ENCODE measurements around the gene CCDC14. TPM values are rescaled to one million over a fixed set of nuclear protein-coding genes. Genes with fewer than 3 reads are reported as not detected.

CCDC14 gene
- total RNA-seq, 1 donor from 2014 or later: 41.4 TPM

GRCh38 chr3:123935830-123936229 is 25.2 kb downstream of the CCDC14 start:
- no peak for TF ChIP-seq CTCF (conservative IDR thresholded peaks at IDR 0.05; ENCODE audit: low read depth, low read length)
- DNase-seq (ENCODE audit: low read depth): no peak
- no peak overlapping the region for H3K4me3 ChIP-seq (ENCODE audit: low read depth, low read length)

GRCh38 chr3:123934250-123934649 is 26.8 kb downstream of the CCDC14 start:
- no peak overlapping the region for H3K4me3 ChIP-seq (ENCODE audit: low read depth, low read length)
- no peak for DNase-seq (ENCODE audit: low read depth)
- no peak for TF ChIP-seq CTCF (conservative IDR thresholded peaks at IDR 0.05; ENCODE audit: low read depth, low read length)

GRCh38 chr3:123930445-123930844 is 30.6 kb downstream of the CCDC14 start:
- TF ChIP-seq CTCF (conservative IDR thresholded peaks at IDR 0.05; ENCODE audit: low read depth, low read length): no peak
- DNase-seq (ENCODE audit: low read depth): no peak
- H3K4me3 ChIP-seq (ENCODE audit: low read depth, low read length): no peak overlapping the region

GRCh38 chr3:123929325-123929724 is 31.7 kb downstream of the CCDC14 start:
- TF ChIP-seq CTCF (conservative IDR thresholded peaks at IDR 0.05; ENCODE audit: low read depth, low read length): no peak
- no peak for DNase-seq (ENCODE audit: low read depth)
- no peak overlapping the region for H3K4me3 ChIP-seq (ENCODE audit: low read depth, low read length)

GRCh38 chr3:123926396-123926795 is 34.6 kb downstream of the CCDC14 start:
- no peak for TF ChIP-seq CTCF (conservative IDR thresholded peaks at IDR 0.05; ENCODE audit: low read depth, low read length)
- no peak for DNase-seq (ENCODE audit: low read depth)
- no peak overlapping the region for H3K4me3 ChIP-seq (ENCODE audit: low read depth, low read length)

GRCh38 chr3:123920868-123921267 is 40.2 kb downstream of the CCDC14 start:
- no peak for DNase-seq (ENCODE audit: low read depth)
- TF ChIP-seq CTCF (conservative IDR thresholded peaks at IDR 0.05; ENCODE audit: low read depth, low read length): no peak

GRCh38 chr3:123920383-123920782 is 40.6 kb downstream of the CCDC14 start:
- no peak overlapping the region for H3K4me3 ChIP-seq (ENCODE audit: low read depth, low read length)
- no peak for DNase-seq (ENCODE audit: low read depth)
- TF ChIP-seq CTCF (conservative IDR thresholded peaks at IDR 0.05; ENCODE audit: low read depth, low read length): no peak

More at GRCh38 chr3:123920868-123921267, 40.2 kb downstream of the CCDC14 start:
- no peak overlapping the region for H3K4me3 ChIP-seq (ENCODE audit: low read depth, low read length)
